ENCODE data around the gene FGF4.
"Not testable (repeated sequence)": the region's sequence is repeated elsewhere in the genome, so short reads cannot be mapped to it uniquely, and the experiment has no call there.

Gene FGF4

DNA sequence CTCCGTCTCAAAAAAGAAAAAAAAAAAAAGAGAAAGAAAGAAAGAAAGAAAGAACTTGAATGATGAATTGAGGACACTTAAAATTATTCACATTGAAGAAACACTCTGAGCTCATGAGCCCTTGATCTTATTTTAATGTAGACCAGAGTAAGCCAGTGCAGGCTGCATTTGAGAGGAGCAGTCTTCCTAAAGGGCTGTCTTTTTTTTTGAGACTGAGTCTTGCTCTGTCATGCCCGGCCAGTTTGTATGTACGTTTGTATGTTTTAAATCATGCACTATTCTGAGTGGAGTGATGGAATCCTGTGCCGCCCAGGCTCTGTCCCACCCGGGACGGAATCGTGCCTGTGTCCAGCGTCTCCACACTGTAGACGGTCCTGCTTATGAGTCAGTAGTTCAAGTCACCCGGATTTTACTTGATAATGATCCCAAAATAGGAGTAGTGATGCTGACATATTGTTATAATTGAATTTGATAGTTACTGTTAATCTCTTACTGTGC is 9.6 kb downstream of the FGF4 start:
- Histone ChIP-seq H3K27me3 (ENCODE audit: insufficient read depth, low read depth, severe bottlenecking) (no peaks in the 10 kb centered on the region), H3K27ac (no peak overlapping the region), H3K36me3 (no peaks in the 10 kb centered on the region), H3K9me3 (ENCODE audit: severe bottlenecking) (peaks cover 2% of the 10 kb centered on the region), H3K4me3 (ENCODE audit: low read depth, low read length) (no peak overlapping the region)
- TF ChIP-seq, protein P1, sequence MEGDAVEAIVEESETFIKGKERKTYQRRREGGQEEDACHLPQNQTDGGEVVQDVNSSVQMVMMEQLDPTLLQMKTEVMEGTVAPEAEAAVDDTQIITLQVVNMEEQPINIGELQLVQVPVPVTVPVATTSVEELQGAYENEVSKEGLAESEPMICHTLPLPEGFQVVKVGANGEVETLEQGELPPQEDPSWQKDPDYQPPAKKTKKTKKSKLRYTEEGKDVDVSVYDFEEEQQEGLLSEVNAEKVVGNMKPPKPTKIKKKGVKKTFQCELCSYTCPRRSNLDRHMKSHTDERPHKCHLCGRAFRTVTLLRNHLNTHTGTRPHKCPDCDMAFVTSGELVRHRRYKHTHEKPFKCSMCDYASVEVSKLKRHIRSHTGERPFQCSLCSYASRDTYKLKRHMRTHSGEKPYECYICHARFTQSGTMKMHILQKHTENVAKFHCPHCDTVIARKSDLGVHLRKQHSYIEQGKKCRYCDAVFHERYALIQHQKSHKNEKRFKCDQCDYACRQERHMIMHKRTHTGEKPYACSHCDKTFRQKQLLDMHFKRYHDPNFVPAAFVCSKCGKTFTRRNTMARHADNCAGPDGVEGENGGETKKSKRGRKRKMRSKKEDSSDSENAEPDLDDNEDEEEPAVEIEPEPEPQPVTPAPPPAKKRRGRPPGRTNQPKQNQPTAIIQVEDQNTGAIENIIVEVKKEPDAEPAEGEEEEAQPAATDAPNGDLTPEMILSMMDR (IDR thresholded peaks at IDR 0.05; ENCODE audit: low read depth, low read length), result no peak
- DNase-seq, result no peak

DNA sequence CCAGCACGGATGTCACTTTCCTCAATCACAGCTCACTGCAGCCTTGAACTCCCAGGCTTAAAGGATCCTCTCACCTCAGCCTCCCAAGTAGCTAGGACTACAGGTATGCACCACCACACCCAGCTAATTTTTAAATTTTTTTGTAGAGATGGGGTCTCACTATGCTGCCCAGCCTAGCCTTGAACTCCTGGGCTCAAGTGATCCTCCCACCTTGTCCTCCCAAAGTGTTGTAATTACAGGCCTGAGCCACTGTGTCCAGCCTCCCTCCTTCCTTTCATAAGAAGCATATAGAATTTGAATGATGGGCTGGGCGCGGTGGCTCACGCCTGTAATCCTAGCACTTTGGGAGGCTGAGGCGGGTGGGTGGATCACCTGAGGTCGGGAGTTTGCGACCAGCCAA is 10.2 kb downstream of the FGF4 start:
- not testable (repeated sequence) for H3K9me3 ChIP-seq (ENCODE audit: severe bottlenecking); H3K27me3 ChIP-seq (ENCODE audit: insufficient read depth, low read depth, severe bottlenecking); DNase-seq; H3K27ac ChIP-seq; H3K36me3 ChIP-seq; H3K4me3 ChIP-seq (ENCODE audit: low read depth, low read length)

DNA sequence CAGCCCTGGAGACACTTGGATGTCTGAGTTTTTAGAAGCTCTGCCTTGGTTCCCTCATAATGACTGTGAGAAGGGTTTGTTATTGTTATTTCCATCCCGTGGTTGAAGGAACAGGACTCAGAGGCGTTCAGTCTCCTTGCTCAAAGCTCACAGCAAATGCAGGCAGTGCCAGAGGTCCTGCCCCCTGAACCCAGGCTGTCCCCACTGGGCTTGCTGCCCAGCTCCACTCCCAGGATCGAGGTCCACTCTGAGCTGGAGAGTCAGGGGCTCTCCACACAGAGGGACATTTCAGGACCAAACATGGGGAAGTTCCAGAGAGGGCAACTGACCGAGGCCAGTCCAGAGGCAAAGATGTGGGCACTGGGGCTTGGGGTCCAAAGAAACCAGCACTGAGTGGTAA is 14.8 kb downstream of the FGF4 start:
- H3K36me3 ChIP-seq, result no peaks in the 10 kb centered on the region
- no peak overlapping the region for H3K27ac ChIP-seq
- no peaks in the 10 kb centered on the region for H3K27me3 ChIP-seq (ENCODE audit: insufficient read depth, low read depth, severe bottlenecking)
- DNase-seq, result no peak
- peaks cover 2% of the 10 kb centered on the region for H3K9me3 ChIP-seq (ENCODE audit: severe bottlenecking)
- H3K4me3 ChIP-seq (ENCODE audit: low read depth, low read length), result no peak overlapping the region
- TF ChIP-seq, protein P1 (IDR thresholded peaks at IDR 0.05; ENCODE audit: low read depth, low read length), result no peak

DNA sequence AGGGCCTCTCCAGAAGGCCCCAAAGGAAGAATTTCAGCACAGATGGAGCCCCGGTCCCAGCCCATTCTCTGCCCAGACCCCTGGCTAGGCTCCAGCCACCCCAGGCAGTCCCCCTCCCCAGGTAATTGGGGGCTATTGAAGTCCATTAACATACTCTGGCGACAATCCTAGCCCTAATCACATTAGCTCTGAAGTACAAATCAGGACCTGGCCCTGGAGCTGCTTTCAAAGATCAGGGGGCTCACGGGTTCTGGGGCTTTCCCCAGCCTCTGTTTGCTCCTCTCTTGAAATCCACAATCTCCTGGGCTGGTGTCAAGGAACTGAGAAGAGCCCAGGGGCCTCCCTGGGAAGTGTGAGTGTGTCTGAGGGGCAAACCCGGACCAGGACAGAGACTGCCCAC is 22.3 kb downstream of the FGF4 start:
- TF ChIP-seq, protein P1 (IDR thresholded peaks at IDR 0.05; ENCODE audit: low read depth, low read length), result no peak

DNA sequence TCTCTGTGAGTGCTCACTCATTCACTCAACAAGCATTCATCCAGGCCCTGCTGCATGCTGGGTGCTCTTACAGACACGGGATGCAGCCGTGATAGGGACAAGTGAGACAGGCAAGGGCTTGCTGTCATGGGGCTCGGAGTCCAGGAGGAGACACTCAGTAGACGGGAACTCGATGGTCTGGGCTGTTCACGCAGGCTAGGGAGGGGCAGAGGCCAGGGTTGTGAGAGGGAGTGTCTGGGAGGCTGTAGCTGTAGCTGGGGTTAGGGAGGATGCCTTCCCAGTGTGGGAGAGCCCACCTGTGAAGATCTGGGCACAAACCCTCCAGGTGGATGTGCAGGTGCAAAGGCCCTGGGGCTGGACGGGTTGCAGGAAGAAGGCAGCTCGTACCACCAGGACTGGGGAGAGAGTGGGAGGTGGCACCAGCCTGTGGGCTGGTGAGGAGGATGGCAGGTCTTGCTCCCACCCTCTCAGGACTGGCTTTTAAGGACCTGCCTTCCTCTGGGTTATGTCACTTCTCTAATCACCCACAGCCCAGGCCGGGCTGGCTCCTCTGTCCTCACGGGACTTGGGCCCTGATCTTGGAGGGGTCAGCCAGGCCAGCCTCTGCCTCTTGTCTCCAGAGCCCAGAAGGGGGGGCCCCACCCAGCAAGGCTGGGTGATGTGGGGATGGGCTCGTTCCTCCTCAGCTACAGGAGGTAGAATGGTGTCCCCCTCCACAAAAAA is 24.1 kb downstream of the FGF4 start:
- TF ChIP-seq, protein P1 (IDR thresholded peaks at IDR 0.05; ENCODE audit: low read depth, low read length), result no peak
- Histone ChIP-seq H3K36me3 (no peaks in the 10 kb centered on the region), H3K27ac (no peak overlapping the region), H3K9me3 (ENCODE audit: severe bottlenecking) (no peaks in the 10 kb centered on the region), H3K4me3 (ENCODE audit: low read depth, low read length) (no peak overlapping the region), H3K27me3 (ENCODE audit: insufficient read depth, low read depth, severe bottlenecking) (no peaks in the 10 kb centered on the region)
- DNase-seq, result no peak

More for the DNA sequence above, 22.3 kb downstream of the FGF4 start:
- Histone ChIP-seq H3K9me3 (ENCODE audit: severe bottlenecking) (no peaks in the 10 kb centered on the region), H3K4me3 (ENCODE audit: low read depth, low read length) (no peak overlapping the region), H3K27ac (no peak overlapping the region), H3K36me3 (no peaks in the 10 kb centered on the region), H3K27me3 (ENCODE audit: insufficient read depth, low read depth, severe bottlenecking) (no peaks in the 10 kb centered on the region)
- no peak for DNase-seq

DNA sequence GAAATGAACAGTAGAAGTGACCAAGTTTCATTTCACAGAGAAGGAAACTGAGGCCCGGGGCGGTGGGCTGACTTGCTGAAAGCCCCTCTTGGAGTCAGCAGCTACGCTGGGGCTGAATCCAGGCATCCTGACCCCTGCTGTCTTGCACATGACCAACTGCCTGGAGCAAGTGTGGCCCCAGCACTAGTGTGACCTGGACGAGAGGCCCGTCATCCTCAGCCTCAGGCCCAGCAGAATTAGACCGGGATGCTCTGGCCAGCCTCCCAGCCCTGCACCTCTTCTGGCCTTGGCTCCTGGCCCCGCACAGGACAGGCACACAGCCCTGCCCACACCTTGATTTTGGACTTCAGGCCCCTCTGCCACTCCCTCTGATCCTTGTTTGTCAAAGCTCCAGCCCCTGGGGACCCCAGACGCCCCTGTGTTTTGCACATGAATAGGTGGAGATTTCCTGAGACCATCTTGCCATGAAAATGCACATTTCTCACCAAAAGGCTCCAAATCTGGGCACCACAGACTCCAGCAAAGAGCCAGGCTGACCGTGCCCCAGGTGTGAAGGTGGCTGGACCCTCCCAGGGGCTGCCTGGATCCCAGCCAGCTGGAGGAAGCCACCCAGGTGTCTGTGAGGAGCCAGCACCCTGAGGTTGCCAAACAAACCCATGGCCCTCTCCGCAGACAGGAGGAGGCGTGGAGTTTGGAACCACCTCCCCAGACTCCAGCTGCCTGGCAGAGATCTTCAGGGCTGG is 24.9 kb downstream of the FGF4 start:
- TF ChIP-seq, protein P1 (IDR thresholded peaks at IDR 0.05; ENCODE audit: low read depth, low read length), result no peak
- H3K36me3 ChIP-seq, result no peaks in the 10 kb centered on the region
- DNase-seq, result no peak
- no peaks in the 10 kb centered on the region for H3K9me3 ChIP-seq (ENCODE audit: severe bottlenecking)
- no peak overlapping the region for H3K27ac ChIP-seq
- no peak overlapping the region for H3K4me3 ChIP-seq (ENCODE audit: low read depth, low read length)
- no peaks in the 10 kb centered on the region for H3K27me3 ChIP-seq (ENCODE audit: insufficient read depth, low read depth, severe bottlenecking)

Measured in WERI-Rb-1 (cell line).